ENCODE results near the gene XIRP1.

Gene XIRP1

DNA sequence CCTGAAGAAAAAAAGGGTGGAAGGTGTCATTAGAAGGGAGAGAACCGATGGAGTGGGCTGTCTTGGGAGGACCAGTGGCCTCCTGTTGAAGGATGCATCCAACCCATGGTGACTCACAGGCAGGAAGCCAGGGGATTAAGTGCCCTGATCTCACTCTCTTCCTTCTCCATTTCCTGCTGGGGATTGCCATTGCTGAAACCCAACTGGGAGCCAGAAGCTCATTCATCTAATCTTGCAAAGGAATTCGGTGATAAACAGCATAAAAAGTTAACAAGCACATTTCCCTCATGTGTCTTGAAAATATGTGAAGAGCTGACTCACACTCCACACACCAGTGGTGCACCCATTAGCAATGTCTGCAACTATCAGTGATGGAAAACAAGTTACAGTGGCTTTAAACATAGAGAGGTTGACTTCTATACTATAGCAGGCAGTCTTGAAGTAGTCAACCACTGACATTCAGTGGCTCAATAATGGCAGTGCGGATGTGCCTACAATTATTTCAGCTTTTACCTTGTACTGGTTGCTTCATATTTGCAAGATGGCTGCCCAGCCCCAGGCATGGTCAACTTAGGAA is 26.2 kb downstream of the XIRP1 start:
- DNase-seq, result no peak

DNA sequence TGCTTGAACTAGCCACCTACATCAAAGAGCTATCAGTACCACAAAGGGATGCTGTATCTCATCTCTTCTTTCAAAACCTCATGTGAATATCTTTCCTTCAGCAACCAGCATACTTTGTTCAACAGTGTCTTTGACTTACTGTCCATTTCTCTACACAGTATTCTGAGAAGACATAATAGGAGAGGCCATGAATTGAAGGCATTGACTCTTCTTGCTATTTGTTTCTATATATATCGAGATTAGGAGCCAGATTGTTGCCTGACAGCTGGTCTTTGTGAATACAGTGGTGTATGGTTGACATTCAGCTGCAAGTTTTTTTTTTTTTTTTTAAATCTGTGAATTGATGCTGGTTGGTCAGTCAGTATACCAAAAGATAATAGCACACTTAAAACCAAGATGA is 26.9 kb downstream of the XIRP1 start:
- no peak for DNase-seq

DNA sequence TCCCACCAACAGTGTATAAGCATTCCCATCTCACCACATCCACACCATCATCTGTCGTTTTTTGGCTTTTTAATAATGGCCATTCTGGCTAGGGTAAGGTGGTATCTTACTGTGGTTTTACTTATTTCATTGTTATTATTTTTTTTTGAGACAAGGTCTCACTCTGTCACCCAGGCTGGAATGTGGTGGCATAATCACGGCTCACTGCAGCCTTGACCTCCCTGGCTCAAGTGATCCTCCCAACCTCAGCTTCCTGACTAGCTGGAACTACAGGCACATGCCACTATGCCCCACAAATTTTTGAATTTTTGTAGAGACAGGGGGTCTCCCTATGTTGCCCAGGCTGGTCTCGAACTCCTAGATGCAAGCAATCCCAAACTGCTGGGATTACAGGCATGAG is 28.0 kb downstream of the XIRP1 start:
- no peak for DNase-seq

DNA sequence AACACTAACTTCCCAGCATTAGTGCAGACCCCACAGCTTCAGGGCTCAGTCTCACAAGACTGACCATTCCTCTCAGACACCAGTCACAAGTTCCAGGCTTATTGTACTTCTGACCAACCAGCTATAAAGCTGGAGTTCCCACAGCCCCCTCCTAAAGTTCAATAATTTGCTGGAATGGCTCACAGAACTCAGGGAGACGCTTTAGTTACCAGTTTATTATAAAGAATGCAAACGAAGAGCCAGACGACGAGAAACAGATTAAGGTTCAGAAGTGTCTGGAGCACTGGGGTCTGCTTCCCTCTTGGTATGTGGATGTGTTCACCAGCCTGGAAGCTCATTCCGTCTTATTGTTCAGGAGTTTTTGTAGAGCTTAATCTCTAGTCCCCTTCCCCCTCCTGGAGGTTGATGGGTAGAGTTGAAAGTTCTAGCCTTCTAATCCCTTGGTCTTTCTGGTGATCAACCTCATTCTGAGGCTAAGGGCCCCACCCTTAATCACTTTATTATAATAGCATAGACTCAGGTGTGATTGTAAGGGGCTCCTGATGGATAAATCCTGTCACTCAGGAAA is 34.2 kb downstream of the XIRP1 start:
- no peak for DNase-seq

DNA sequence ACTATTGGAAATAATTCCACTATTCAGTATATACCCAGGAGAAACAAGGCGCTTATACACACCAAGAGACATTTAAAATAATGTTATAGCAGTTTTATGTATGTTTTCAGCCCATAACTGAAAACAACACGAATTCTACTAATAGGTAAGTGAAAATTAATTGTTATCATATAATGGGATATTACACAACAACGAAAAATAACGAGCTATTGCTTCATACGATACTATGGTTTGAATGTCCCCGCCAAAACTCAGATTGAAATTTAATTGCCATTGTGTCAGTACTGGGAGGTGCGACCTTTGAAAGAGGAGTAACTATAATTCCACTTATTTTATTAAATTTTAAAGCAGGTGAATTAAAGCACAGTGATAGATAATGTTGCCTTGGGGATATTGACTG is 35.0 kb downstream of the XIRP1 start:
- no peak for DNase-seq

DNA sequence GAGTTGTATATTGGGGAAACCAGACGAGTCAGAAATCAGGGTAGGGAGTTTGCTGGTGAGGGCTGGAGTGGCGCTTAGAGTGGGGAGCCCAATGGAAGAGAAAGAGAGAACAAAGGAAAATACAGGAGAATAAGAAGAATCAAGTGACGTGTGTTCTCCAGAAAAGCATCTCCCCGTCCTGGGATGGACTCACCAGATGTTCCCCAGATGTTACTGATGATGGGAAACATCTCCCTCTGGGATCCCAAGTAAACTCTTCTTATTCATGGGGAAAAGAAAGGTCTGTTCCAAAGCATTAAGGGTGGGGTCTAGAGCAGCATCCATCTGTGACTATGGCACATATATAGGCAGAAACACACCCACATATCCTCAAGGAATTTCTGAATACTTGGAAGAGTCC is 36.0 kb downstream of the XIRP1 start:
- no peak for DNase-seq

DNA sequence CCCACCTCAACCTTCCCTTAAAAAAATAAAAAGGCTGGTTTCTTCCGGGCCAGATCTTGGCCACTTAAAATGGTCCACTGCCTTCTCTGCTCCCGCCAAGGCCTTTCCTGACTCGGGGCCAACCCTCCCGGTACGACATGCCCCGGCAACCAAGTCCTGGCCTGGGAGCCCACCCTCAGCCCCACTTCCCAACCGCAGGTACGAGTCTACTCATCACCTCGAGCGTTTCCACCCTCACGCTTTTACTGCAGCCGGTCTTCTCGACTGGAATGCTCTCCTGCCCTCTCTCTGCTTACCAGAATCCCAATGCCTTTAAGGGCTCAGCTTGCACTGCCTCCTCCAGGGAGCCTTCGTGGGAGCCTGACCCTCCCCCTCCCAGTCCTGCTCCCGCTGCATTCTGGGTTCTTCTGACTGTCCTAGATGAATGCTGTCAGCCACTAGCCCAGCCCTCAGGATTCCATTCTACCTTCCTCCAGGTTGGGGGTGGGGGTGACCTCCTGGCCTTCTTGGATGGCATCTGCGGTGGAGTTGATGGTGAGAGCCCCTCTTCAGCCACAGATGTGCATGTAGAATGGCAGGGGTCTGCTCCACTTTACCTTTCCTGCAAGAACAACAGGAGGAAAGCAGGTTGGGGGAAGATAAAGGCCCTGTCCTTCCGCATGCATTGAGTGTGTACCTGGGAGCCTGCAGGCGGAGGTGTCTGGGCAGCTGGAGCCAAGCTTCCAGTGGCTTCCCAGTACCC is 37.9 kb downstream of the XIRP1 start:
- no peak for DNase-seq

DNA sequence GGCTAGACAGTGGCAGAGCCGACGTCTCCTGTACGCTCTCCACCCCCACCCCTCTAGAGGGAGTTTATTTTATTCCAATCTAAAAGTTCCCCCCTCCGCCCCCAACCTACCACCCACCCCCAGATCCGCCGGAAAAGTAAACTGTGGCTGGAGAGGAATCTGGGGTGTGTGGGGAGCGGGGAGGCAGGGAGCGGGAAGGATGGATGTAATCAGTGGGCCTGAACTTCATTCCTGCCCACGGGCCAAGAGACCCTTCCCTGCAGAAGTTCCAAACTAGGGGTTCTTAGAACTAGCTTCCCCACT is 38.5 kb downstream of the XIRP1 start:
- DNase-seq, result no peak

DNA sequence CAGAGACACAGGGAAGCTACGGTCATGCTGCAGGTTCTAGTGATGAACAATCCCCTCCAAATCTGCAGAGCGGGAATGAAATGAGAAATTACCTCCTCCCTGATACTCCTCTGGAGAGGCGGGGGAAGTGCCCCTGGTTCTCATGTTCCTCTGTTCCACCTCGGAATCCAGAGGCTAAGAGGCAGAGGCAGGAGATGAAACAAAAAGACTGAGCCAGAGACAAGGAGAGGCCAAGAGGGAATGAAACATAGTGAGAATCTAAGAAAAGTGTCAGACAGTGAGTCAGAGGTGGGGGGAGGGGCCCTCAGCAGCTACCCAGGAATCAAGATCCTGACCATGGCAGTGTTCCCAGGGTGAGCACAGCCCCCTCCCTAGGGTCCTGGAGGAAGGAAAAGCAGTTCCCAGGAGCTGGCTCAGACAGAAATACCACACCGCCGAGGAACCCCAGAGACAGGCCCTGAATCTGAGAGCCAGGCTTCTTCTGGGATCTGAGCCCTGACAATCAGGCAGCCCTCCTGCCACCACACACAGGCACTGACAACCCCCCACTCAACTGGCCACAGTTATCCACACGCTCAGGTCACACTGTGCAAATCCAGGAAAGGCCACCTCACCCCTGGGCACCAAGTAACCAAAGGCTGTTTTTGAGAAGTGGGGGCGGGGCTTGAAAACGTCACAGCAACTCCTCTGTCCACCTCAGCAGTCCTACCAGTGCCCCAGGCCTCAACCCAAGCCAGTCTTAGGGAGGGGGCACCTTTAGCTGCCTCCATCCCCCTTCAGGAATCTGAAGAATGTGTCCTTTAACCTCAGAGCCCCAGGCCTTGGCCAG is 41.4 kb downstream of the XIRP1 start:
- peak; percentile 10 for DNase-seq

DNA sequence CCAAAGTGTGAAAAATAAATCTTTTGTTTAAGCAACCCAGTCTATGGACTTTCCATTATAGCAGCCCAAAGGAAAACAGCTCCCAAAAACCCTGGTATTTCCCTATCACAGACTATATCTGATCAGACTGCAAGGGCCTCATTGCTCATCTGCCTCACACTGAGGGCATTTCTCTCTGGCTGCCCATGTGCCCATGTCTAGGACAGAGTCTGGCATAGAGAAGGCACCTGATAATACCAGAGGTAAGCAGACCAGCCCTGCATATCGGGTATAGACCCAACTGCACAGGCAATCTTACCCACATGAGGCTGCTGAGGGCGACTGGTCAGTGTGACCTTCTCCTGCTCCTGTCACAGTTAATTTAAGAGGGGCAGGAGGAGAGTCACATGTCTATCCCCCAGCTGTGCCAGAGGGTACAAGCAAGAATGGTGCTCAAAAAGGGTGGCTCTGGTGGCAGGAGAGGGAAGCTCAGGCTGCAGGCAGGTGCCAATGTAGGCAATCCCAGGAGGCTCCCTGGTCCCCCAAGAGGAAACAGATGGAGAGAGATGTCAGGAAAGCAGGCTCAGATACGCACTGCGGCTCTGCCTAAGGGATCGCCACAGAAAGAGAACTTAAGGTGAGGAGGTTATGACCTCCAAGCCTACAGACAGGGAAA is 42.1 kb downstream of the XIRP1 start:
- no peak for DNase-seq

DNA sequence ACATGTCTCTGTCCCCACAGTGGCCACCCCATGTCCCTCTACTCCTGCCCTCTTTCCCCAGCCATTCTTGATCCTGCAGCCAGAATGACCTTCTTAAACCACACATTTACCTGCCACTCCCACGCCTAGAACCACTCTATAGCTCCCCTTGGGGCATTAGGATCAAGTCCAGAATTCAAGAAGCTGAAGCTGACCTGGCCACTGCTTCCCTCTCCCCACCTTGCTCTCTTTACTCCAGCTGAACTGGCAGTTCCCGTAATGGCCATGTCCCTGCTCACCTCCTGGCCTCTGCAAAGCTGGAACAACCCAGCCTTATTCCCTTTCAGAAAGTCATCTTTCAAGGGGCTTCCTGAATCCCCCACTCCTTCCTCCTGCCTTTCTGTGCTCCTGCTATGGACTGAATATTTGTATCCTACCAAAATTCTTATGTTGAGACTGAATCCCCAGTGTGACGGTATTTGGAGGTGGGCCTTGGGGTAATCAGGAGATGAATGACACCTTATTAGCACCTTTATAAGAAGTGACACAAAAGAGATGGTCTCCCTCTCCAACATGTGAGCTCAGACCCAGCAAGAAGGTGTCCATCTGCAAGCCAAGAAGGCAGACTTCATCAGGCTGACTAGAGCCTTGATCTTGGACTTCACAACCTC is 42.8 kb downstream of the XIRP1 start:
- no peak for DNase-seq

DNA sequence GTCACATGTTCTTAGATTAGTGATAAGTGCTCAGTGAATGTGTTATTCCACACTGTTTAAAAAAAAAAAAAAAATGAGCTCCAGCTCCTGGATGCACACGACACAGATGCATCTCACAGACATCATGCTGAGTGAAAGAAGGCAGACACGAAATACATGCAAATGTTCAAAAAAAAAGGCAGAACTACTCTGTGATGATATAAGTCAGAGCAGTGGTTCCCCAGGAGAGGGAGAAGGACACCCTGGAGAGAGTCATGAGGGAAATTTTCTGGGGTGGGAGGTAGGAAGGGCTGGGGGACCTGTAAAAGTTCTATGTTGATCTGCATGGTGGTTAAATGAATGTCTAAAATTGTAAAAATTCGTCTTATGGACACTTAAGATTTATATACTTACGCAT is 43.3 kb downstream of the XIRP1 start:
- no peak for DNase-seq

DNA sequence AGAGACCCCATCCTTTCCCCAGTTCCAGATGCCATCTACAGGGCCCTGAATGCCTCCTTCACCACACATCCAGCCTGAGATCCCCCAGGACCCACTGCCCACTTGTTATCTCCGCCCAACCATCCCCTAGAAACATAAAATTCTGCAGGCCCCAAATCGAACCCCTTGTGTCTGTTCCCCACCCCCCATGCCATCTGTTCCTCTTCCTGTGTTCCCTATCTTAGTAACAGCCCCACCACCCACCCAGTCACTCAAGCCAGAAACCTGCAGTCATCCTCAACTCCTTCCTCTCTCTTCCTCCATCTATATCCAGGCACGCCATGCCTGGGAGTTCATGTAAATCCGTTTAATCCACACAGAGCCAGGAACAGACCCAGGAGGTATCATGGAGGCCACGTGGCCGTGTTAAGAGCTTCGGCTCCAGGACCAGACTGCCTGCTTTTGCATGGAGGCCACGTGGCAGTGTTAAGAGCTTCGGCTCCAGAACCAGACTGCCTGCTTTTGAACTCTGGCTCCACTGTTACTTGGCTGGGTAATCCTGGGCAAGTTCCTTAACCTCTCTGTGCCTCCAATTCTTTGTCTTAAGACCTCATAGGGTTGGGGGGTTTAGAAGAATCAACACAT is 43.8 kb downstream of the XIRP1 start:
- no peak for DNase-seq

DNA sequence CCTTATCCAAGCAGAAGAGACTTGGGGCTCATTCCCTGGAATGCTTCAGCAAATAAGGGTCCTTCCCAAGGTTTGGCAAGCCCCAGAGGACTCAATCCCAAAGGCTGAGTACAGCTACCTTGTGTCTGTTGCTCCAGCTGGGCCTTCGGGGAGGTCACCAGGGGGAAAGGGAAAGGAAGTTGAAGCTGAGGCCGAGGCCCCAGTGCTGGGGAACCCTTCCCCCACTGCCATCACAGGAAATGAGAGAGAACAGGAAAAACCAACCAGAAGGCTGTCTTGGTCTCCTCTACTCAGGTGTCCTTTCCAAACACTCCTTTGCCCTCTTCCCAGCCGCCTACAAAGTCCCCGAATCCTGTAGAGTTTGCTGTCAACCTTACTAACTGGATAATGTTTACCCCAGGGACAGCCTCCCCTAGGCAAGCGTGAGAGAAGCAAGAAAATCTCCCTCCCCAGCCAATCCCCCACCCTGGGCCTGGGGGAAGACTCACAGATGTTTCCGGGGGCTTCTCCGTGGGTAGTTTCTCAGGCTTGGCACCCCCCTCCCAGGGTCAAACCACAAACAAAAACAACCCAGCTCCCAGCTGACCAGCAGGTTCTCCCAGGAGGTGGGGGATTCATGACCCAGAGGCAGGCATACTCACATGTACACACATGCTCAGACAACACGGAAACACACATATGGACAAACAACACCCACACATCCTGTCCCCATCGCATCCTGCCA is 44.5 kb downstream of the XIRP1 start:
- DNase-seq, result no peak

DNA sequence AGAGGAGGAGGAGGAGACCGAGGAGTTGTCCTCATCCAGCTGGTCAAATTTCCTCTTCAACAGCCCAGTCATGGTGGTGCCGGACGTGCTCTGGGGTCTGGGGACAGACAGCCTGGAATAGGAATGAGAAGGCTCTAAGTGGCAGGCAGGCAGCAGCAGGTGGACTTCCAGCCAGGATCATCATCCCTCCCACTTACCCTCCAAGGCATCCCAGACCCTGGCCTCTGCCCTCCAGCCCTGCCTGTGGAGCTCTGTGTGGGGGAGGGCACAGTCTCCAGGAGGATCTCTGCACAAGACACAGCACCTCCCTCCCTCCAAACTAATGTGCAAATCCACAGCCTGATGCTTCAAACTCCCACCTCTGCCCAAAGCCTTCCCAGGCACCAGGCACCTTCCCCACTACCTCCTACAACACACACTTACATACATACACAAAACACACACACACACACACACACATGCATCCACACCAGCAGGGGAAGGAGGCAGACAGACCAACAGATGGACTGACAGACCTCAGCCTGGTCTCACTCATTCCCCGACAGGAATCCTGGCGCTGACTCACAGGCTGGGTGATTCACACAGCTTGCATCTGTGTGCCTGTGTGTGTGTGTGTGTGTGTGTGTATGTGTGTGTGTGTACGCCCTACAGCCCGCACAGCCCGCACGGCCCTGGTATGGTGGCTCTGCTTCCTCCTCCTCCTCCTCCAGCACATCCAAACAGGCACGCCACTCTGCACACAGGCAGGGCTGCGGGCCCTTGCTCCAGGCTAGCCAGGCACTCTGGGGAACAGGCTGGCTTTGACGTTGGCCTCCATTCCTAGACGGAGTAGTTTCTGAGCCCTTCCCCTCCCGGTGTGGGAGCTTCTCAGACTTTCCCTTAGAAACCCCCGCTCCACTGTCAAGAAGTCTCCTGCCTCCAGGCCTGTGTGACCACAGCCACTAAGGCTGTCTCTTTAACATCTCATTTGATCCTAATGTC is 45.5 kb downstream of the XIRP1 start:
- DNase-seq, result no peak

DNA sequence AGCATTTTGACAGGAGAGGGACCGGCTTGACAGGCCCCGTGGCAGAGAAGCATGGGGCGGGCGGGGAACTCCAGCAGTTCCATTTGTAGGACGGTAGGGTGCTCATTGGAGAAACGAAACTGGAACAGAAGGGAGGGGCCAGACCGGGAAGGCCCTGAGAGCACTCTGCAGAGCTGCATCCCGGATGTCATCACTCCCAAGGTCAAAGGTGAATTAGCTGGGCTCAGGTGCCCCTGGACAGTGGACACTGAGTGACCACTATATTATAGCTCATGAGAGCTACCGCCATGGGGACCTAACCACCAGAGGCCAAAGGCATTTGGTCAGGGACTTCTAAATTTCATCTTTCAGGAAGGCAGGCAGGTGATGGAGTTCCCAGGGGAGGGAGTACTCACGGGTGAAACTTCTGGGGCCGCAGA is 46.3 kb downstream of the XIRP1 start:
- DNase-seq, result no peak

DNA sequence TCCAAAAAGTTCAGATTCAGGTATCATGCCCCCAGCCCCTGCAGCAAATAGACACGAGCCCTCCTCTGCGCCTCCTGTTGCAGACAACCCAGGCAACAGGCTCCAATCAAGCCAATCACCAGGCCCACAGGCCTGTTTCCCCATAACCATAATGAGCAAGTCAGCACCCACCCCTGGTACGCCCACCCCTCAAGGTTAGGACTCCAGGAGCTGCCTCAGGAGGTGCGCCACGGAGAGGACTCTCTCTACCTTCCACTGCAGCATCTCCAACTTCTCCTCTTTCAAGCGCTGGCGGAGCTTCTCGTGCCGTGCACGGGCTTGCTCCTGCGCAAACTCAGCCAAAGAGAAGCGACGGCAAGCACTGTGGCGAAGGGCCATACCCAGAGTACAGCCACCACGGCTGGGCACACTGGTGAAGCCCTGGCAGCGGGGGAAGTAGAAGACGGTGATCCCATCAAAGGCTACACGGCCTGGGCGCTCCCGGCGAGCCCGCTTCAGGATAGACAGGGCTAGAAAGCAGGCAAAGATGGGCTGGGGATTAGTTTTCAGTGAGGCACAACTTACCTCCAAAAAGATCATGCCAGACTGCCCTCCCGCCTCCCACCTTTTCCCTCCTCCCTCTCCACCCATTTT is 47.5 kb downstream of the XIRP1 start:
- no peak for DNase-seq

DNA sequence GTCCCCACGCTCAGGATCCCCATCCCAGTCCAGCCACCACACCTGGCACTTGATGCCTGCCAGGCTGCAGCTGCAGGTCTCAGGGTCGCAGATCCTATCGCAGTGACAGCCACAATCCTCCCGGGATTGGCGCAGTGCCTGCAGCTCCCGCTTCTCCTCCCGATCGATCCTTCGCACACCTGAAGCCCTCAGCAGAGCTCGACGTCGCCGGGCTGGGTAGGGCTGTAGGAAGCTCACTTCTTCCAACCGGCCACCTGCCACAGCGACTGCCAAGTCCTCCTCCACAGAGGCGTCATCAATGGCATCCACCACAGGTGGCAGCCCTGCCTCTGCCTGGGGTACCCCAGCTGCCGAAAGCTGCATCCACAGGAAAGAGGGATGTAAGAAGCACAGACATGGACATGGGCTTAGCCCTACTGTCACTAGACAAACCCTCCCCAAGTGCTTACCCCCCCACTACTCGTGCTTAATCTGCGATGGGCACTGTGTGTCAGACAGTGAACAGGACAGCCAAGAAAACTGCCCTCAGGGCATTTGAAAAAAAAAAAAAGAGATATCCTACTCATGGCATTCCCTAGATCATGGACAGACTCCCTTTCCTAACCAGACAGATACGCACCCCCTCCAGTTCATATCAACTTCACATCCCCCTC is 48.2 kb downstream of the XIRP1 start:
- peak; percentile 65 for DNase-seq

Data from DMS79 (cell line).